Brain microvascular endothelial cell (primary cell): ENCODE results near the gene RAC3.

ENCODE experiments used
- DNase-seq: peaks from one replicate; pipeline ENCODE4 v3.0.0-alpha.2; 2020
- H3K27ac ChIP-seq: fragments of 250-450 bp; sonication (Bioruptor Pico); 2 replicates; pipeline ENCODE4 v1.5.1; 2020; ENCODE audit warnings: mild to moderate bottlenecking, moderate library complexity
- H3K27me3 ChIP-seq: fragments of 250-450 bp; sonication (Bioruptor Pico); replicated peaks from 2 replicates; pipeline ENCODE4 v1.5.1; 2020; ENCODE audit warnings: mild to moderate bottlenecking
- H3K36me3 ChIP-seq: fragments of 250-450 bp; sonication (Bioruptor Pico); replicated peaks from 2 replicates; pipeline ENCODE4 v1.5.1; 2020; ENCODE audit warnings: mild to moderate bottlenecking
- H3K4me3 ChIP-seq: 2 replicates; pipeline ENCODE4 v1.5.1; 2011; ENCODE audit warnings: low read depth, mild to moderate bottlenecking, control low read depth, low read length, moderate library complexity
- in situ Hi-C: cut with HindIII; loops from 2 replicates; pipeline ENCODE4 v1.10.0; 2017; ENCODE audit warnings: low sequenced_read_pairs, low pct_ligation_motif_present
- TF ChIP-seq, protein P1 (sequence below): IDR thresholded peaks from 2 replicates; pipeline ENCODE4 v1.5.1; 2011; ENCODE audit warnings: low read depth, mild to moderate bottlenecking, moderate library complexity, low read length, control low read depth, inconsistent platforms; ENCODE audit errors: missing control alignments

Gene RAC3

GRCh38 chr17:81998691-81999438 lies 32.6 kb upstream of the RAC3 start:
- TF ChIP-seq, protein P1, sequence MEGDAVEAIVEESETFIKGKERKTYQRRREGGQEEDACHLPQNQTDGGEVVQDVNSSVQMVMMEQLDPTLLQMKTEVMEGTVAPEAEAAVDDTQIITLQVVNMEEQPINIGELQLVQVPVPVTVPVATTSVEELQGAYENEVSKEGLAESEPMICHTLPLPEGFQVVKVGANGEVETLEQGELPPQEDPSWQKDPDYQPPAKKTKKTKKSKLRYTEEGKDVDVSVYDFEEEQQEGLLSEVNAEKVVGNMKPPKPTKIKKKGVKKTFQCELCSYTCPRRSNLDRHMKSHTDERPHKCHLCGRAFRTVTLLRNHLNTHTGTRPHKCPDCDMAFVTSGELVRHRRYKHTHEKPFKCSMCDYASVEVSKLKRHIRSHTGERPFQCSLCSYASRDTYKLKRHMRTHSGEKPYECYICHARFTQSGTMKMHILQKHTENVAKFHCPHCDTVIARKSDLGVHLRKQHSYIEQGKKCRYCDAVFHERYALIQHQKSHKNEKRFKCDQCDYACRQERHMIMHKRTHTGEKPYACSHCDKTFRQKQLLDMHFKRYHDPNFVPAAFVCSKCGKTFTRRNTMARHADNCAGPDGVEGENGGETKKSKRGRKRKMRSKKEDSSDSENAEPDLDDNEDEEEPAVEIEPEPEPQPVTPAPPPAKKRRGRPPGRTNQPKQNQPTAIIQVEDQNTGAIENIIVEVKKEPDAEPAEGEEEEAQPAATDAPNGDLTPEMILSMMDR: no peak
- Histone ChIP-seq H3K36me3 (no peaks in the 10 kb centered on the region), H3K4me3 (no peak overlapping the region), H3K27ac (no peak overlapping the region), H3K27me3 (no peaks in the 10 kb centered on the region)
- in situ Hi-C loops: no loop called here
- no peak for DNase-seq

GRCh38 chr17:81999587-81999975 lies 31.9 kb upstream of the RAC3 start:
- H3K36me3 ChIP-seq: no peaks in the 10 kb centered on the region
- no peak for DNase-seq
- TF ChIP-seq, protein P1: no peak
- no peaks in the 10 kb centered on the region for H3K27me3 ChIP-seq
- no peak overlapping the region for H3K27ac ChIP-seq
- in situ Hi-C loops: no loop called here
- no peak overlapping the region for H3K4me3 ChIP-seq

DNA sequence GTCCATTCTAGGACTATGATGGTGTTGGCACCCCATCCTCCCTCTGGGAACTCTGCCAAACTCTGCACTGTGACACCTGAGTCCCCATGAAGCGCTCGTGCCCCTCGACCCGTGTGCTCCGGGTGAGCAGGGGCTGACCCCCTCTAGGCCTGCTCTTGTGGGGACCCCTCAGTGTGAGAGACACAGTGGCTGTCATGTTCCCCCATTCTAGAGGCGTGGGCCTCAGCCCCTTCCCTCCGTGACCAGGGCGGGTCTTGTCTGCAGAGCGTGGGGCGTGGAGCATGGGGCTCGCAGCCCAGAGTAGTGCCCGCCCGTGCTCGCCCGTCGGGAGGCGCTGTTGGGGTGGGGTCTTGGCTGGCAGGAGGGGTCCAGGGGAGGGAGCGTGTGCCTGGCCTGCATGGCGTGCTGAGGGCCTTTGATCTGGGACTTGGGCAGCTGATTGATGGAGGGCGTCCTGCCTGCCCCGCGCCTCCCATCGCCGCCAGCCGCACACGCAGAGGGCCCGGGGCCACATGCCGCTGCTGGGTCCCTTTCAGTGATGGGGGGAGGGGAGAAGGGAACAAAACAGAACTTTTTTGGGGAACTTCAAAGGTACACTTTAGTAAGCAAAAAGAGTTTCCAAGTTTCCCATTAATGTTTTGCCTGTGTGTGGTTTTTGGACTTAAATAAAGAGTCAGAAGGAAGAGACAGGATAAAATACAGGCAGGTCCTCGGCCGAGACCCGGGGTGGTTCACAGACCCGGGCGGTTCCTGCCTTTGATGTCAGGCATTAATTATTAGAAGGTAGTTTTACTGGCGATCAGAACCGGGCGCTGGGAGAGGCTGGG lies 31.3 kb upstream of the RAC3 start:
- no peak overlapping the region for H3K27ac ChIP-seq
- no peaks in the 10 kb centered on the region for H3K27me3 ChIP-seq
- no peaks in the 10 kb centered on the region for H3K36me3 ChIP-seq
- no peak overlapping the region for H3K4me3 ChIP-seq
- TF ChIP-seq, protein P1: no peak
- in situ Hi-C loops: no loop called here
- DNase-seq: no peak

GRCh38 chr17:82000803-82001570 lies 30.5 kb upstream of the RAC3 start:
- Histone ChIP-seq H3K36me3 (no peaks in the 10 kb centered on the region), H3K4me3 (no peak overlapping the region)
- TF ChIP-seq, protein P1: no peak

GRCh38 chr17:82001571-82002056 lies 29.9 kb upstream of the RAC3 start:
- H3K4me3 ChIP-seq: no peak overlapping the region
- TF ChIP-seq, protein P1: no peak
- in situ Hi-C loops: no loop called here
- no peak for DNase-seq
- H3K36me3 ChIP-seq: no peaks in the 10 kb centered on the region
- H3K27me3 ChIP-seq: no peaks in the 10 kb centered on the region
- H3K27ac ChIP-seq: no peak overlapping the region

More at GRCh38 chr17:82000803-82001570, 30.5 kb upstream of the RAC3 start:
- H3K27ac ChIP-seq: no peak overlapping the region
- H3K27me3 ChIP-seq: no peaks in the 10 kb centered on the region
- in situ Hi-C loops: no loop called here
- DNase-seq: no peak
